DND-41 (cell line): ENCODE measurements around the gene FAM110A.

Source experiments
- ATAC-seq: fragments of 200-7000 bp; cut with Tn5 transposase; 3 replicates; pipeline ENCODE4 v1.9.1; 2021; ENCODE audit warnings: low read depth; ENCODE audit not compliant: insufficient read depth
- DNase-seq: peaks from one replicate; pipeline ENCODE4 v3.0.0-alpha.2; 2020
- H2AFZ ChIP-seq: 2 replicates; pipeline ENCODE4 v1.6.0; 2012; ENCODE audit warnings: low read depth, low read length
- H3K27ac ChIP-seq: 2 replicates; pipeline ENCODE4 v1.5.1; 2012; ENCODE audit warnings: low read length, inconsistent platforms
- H3K27me3 ChIP-seq: fragments of 200-600 bp; sonication (generic); 2 replicates; pipeline ENCODE4 v1.6.0; 2012; ENCODE audit warnings: low read length, mild to moderate bottlenecking, inconsistent platforms; ENCODE audit not compliant: insufficient read depth, poor library complexity
- H3K36me3 ChIP-seq: 2 replicates; pipeline ENCODE4 v1.5.1; 2012; ENCODE audit warnings: low read length, inconsistent platforms; ENCODE audit not compliant: insufficient read depth
- H3K4me1 ChIP-seq: 2 replicates; pipeline ENCODE4 v1.5.1; 2012; ENCODE audit warnings: mild to moderate bottlenecking, low read length; ENCODE audit not compliant: insufficient read depth
- H3K4me2 ChIP-seq: 2 replicates; pipeline ENCODE4 v1.6.0; 2012; ENCODE audit warnings: mild to moderate bottlenecking, moderate library complexity, low read length, inconsistent platforms; ENCODE audit not compliant: insufficient read depth
- H3K4me3 ChIP-seq, 2 experiments: fragments of 200-600 bp in 1 of 2; shearing (Covaris generic) in 1 of 2; 2 replicates each; pipeline ENCODE4 v1.5.1; 2012 to 2016; ENCODE audit warnings: inconsistent platforms in 2 of 2, low read length in 2 of 2, mild to moderate bottlenecking in 2 of 2, low read depth in 1 of 2, moderate library complexity in 1 of 2
- H3K79me2 ChIP-seq: 2 replicates; pipeline ENCODE4 v1.6.0; 2012; ENCODE audit warnings: low read length, inconsistent platforms; ENCODE audit not compliant: insufficient read depth
- H3K9ac ChIP-seq: 2 replicates; pipeline ENCODE4 v1.6.0; 2012; ENCODE audit warnings: low read depth, mild to moderate bottlenecking, inconsistent platforms, low read length, moderate library complexity
- H3K9me3 ChIP-seq: 2 replicates; pipeline ENCODE4 v1.5.1; 2012; ENCODE audit warnings: low read length, moderate library complexity, mild to moderate bottlenecking, inconsistent platforms; ENCODE audit not compliant: insufficient read depth, severe bottlenecking
- H4K20me1 ChIP-seq: 2 replicates; pipeline ENCODE4 v1.6.0; 2012; ENCODE audit warnings: low read length; ENCODE audit not compliant: insufficient read depth
- EZH2 ChIP-seq: IDR thresholded peaks from 3 replicates; pipeline ENCODE4 v1.6.1; 2012; ENCODE audit warnings: borderline replicate concordance, low read depth, mild to moderate bottlenecking, moderate library complexity, low read length, inconsistent platforms; ENCODE audit not compliant: severe bottlenecking
- TF ChIP-seq, protein P1 (sequence below): IDR thresholded peaks from 2 replicates; pipeline ENCODE4 v1.5.1; 2012; ENCODE audit warnings: borderline replicate concordance, low read length, moderate library complexity, mild to moderate bottlenecking; ENCODE audit not compliant: poor library complexity, severe bottlenecking; ENCODE audit errors: extremely low read depth

FAM110A gene

DNA sequence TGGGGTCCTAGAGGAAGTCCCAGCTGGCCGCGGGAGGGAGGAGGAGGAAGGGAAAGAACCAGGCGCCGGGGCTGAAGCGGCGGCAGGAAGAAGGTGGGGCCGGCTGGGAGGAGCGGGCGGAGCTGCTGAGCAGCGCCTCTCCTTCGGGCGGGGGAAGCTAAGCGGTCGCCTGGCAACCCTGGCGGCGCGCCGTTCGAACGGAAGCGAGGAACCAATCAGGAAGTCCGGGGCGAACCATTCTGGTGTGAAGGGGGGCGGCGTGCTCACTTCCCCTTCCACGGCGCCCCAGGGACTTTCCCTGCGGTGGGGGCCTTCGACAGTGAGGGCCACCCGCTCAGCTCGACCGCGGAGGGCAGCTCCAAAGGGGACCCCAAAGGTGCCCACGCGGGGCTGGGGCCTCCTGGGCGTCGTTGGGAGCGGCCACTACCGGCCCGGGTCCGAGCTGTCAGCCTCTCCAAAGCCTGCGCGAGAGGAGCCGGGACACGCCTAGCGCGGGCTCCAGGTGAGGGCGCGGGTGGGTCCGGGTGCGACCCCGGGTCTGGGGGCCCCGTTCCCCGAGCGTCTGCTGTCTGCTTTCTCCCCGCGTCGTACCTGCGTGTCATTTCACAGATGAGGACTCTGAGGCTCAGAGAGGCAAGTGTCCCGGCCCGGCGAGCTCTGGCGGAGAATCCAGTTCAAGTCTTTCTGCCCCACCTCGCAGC, at the start of gene FAM110A:
Gene FAM110A (plus strand): TSS at position 266 of the 701 bp plus-strand sequence. CDS start 11,090 bp downstream, outside the sequence.
- Histone ChIP-seq H3K27ac (peak within 1 kb of the TSS; percentile 87), H3K79me2 (peaks cover 30% of the 10 kb centered on the region), H3K9ac (peak within 1 kb of the TSS; percentile 76), H3K9me3 (no peaks in the 10 kb centered on the region), H3K4me1 (peaks cover 33% of the 10 kb centered on the region), H3K4me3 (peak within 1 kb of the TSS; percentile 71 to 91), H3K36me3 (no peaks in the 10 kb centered on the region; the same call in 1 of the 2 replicates), H3K4me2 (peak within 1 kb of the TSS; percentile 98), H2AFZ (peak within 1 kb of the TSS; percentile 95), H4K20me1 (no peaks in the 10 kb centered on the region), H3K27me3 (no peaks in the 10 kb centered on the region)
- DNase-seq (peak; percentile 97), ATAC-seq (peak; percentile 95)
- TF ChIP-seq, protein P1, sequence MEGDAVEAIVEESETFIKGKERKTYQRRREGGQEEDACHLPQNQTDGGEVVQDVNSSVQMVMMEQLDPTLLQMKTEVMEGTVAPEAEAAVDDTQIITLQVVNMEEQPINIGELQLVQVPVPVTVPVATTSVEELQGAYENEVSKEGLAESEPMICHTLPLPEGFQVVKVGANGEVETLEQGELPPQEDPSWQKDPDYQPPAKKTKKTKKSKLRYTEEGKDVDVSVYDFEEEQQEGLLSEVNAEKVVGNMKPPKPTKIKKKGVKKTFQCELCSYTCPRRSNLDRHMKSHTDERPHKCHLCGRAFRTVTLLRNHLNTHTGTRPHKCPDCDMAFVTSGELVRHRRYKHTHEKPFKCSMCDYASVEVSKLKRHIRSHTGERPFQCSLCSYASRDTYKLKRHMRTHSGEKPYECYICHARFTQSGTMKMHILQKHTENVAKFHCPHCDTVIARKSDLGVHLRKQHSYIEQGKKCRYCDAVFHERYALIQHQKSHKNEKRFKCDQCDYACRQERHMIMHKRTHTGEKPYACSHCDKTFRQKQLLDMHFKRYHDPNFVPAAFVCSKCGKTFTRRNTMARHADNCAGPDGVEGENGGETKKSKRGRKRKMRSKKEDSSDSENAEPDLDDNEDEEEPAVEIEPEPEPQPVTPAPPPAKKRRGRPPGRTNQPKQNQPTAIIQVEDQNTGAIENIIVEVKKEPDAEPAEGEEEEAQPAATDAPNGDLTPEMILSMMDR = no peak
- no peak for TF ChIP-seq EZH2

DNA sequence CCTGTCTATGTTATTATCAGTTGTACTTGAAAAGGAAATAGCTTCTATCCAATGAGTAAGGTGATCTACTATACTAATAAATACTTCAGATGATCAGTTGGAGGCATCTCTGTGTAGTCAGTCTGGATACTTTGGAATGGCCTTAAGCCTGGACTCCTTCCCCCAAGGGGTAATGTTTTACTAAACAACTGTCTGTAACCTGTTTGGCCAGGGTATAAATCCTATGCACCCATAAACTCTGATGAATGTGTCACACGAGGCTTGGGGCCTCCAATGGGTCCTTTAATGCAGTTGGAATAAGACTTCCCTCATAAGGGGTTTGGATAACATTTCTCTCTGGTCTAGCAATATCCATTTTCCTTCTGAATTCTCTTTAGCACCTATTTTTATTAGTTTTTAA, 45.7 kb upstream of the FAM110A start:
- Histone ChIP-seq H3K4me2 (no peak overlapping the region), H3K36me3 (no peaks in the 10 kb centered on the region), H2AFZ (no peak overlapping the region), H3K9me3 (peaks cover 21% of the 10 kb centered on the region), H3K4me3 (no peak overlapping the region), H3K27me3 (no peaks in the 10 kb centered on the region), H3K79me2 (no peaks in the 10 kb centered on the region), H3K27ac (no peak overlapping the region), H3K9ac (no peak overlapping the region), H4K20me1 (no peaks in the 10 kb centered on the region), H3K4me1 (no peaks in the 10 kb centered on the region)
- TF ChIP-seq EZH2 = no peak
- TF ChIP-seq, protein P1 = no peak
- DNase-seq (no peak), ATAC-seq (no peak)

DNA sequence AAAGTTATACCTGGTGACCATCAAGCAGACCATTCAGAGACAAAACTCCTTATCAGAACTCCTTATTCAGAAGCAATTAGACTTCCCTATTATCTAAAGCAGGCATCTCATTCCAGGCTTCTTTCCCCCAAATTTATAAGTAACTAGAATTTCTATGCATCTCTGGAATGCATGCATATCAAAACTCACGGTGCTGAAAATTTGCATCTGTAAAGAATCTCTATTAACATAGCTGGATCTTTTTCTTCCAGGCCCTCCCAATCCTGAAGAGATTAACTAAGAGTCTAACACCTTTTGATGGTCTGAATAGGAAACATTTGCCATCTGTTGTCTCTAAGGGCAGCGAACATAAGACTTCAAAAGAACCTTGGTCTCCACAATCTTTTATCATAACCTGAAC, 42.5 kb upstream of the FAM110A start:
- DNase-seq (no peak), ATAC-seq (no peak)
- Histone ChIP-seq H4K20me1 (no peaks in the 10 kb centered on the region), H3K4me2 (no peak overlapping the region), H3K9me3 (peaks cover 12% of the 10 kb centered on the region), H2AFZ (no peak overlapping the region), H3K27me3 (no peaks in the 10 kb centered on the region), H3K27ac (no peak overlapping the region), H3K4me3 (no peak overlapping the region), H3K4me1 (no peaks in the 10 kb centered on the region), H3K79me2 (no peaks in the 10 kb centered on the region), H3K36me3 (no peaks in the 10 kb centered on the region), H3K9ac (no peak overlapping the region)
- TF ChIP-seq, protein P1 = no peak
- TF ChIP-seq EZH2 = no peak
